ENCODE measurements around the gene ARAP1. TPM values are rescaled to one million over a fixed set of nuclear protein-coding genes. Genes with fewer than 3 reads are reported as not detected.

The ARAP1 gene
- total and polyA plus RNA-seq, 2 of the 8 experiments (the other 6 are each of a cell fraction or from before 2014, with no cell fraction given): 25.7 to 61.6 TPM

GRCh38 chr11:72735495-72736027, 16.6 kb downstream of the ARAP1 start:
- H2BK12ac ChIP-seq (ENCODE audit: low read depth, low read length): no peak overlapping the region
- no peak overlapping the region for H4K5ac ChIP-seq (ENCODE audit: insufficient read length, low read depth, low read length)
- no peak overlapping the region for H4K8ac ChIP-seq (ENCODE audit: extremely low read depth, insufficient read depth, low read length)
- H2AK5ac ChIP-seq (ENCODE audit: low read depth, low read length): peak overlapping the region; percentile 41; the same call in 1 of the 2 replicates
- POLR2A ChIA-PET (ENCODE audit: partially characterized antibody): no interaction called here
- no peak overlapping the region for H3K9ac ChIP-seq (replicated peaks in 1 of 4; ENCODE audit: extremely low read depth in 1 of 4, low read depth in 3 of 4, low read length in 3 of 4)
- no peak overlapping the region for H3K27ac ChIP-seq (ENCODE audit: low read depth, low read length)
- FAIRE-seq (no peak), DNase-seq (ENCODE audit: low read depth in 1 of 2, low spot score in 2 of 2) (no peak)
- H2BK15ac ChIP-seq (ENCODE audit: low read length): no peak overlapping the region
- peaks cover 0 to 18% (median 8%) of the 10 kb centered on the region in 4 experiments; a peak in 5 of 7 replicates for H3K4me1 ChIP-seq (replicated peaks in 1 of 4; ENCODE audit: control insufficient read depth in 3 of 4, insufficient read depth in 4 of 4, low read length in 3 of 4)
- peaks cover 0 to 3% (median 1%) of the 10 kb centered on the region in 4 experiments; a peak in 2 of 8 replicates for H3K36me3 ChIP-seq (ENCODE audit: control insufficient read depth in 2 of 4, insufficient read depth in 4 of 4, low read length in 3 of 4)
- WGBS, 2 experiments (ENCODE audit: extremely low coverage in 1 of 2, insufficient coverage in 1 of 2, insufficient read length in 1 of 2, insufficient replicate concordance in 2 of 2, low coverage in 1 of 2, low lambda C conversion rate in 2 of 2, missing lambda C conversion rate in 1 of 2): 83% methylated on average over 8 of the region's 8 CpGs; no CpG with 5 or more reads in 1 of the 2 experiments
- H3K23ac ChIP-seq (ENCODE audit: insufficient read length): no peak overlapping the region
- no peak overlapping the region for H3K4ac ChIP-seq (replicated peaks; ENCODE audit: insufficient read length, low read depth, low read length)
- H2AFZ ChIP-seq (ENCODE audit: low read length): no peak overlapping the region
- CTCF ChIA-PET (ENCODE audit: partially characterized antibody): interaction anchor here (0.7 to 1.9 kb wide), 4 partner anchors 10 to 114 kb away, joined by 3 to 6 read pairs (median 4); partner anchors contain the start of gene STARD10
- peaks cover 15 to 29% of the 10 kb centered on the region in 2 experiments for H4K20me1 ChIP-seq (replicated peaks in 1 of 2; ENCODE audit: control insufficient read depth in 1 of 2, insufficient read depth in 2 of 2, low read length in 2 of 2)
- TF ChIP-seq MAFK (IDR thresholded peaks at IDR 0.05; ENCODE audit: low read depth, low read length): peak; percentile 18; the same call in 1 of the 2 replicates
- peak; percentile 18; the same call in 1 of the 2 replicates for TF ChIP-seq BACH1 (IDR thresholded peaks at IDR 0.05; ENCODE audit: low read length)
- no peak for TF ChIP-seq EP300 (IDR thresholded peaks at IDR 0.05; ENCODE audit: borderline replicate concordance in 1 of 2, low read depth in 2 of 2, low read length in 2 of 2)
- no peak overlapping the region for H3K4me3 ChIP-seq (ENCODE audit: extremely low read depth in 1 of 4, insufficient read depth in 2 of 4, low read depth in 3 of 4, low read length in 4 of 4)
- H3K27me3 ChIP-seq (replicated peaks in 1 of 4; ENCODE audit: control insufficient read depth in 3 of 4, extremely low read depth in 1 of 4, insufficient read depth in 3 of 4, low read length in 3 of 4): no peaks in the 10 kb centered on the region
- H3K4me2 ChIP-seq (ENCODE audit: insufficient read depth in 1 of 2, low read depth in 2 of 2, low read length in 2 of 2): peak overlapping the region in 1 of 2 experiments; percentile 13; a peak in 1 of 4 replicates
- no peak overlapping the region for H2BK5ac ChIP-seq (ENCODE audit: low read depth, low read length)
- H3K23me2 ChIP-seq (ENCODE audit: low read depth, low read length): no peaks in the 10 kb centered on the region
- H3K79me2 ChIP-seq (ENCODE audit: control insufficient read depth in 1 of 2, insufficient read depth in 2 of 2, low read length in 2 of 2): peaks cover 0 to 32% of the 10 kb centered on the region in 2 experiments; a peak in 2 of 4 replicates
- H3K18ac ChIP-seq (ENCODE audit: extremely low read depth, low read length): no peak overlapping the region; the same call in 1 of the 2 replicates
- H4K91ac ChIP-seq (replicated peaks; ENCODE audit: insufficient read length, low read length): no peak overlapping the region
- H3K56ac ChIP-seq (replicated peaks; ENCODE audit: insufficient read length, low read depth, low read length): no peak overlapping the region
- no peak overlapping the region for H2BK120ac ChIP-seq (replicated peaks; ENCODE audit: low read depth, low read length)
- no peaks in the 10 kb centered on the region; a peak in 1 of 4 replicates for H3K9me3 ChIP-seq (ENCODE audit: insufficient read depth in 2 of 2, low read depth in 1 of 2, low read length in 1 of 2)
- peak overlapping the region; percentile 55; the same call in 1 of the 2 replicates for H2BK20ac ChIP-seq (ENCODE audit: low read length)
- peaks cover 15% of the 10 kb centered on the region for H3K79me1 ChIP-seq (ENCODE audit: low read depth, low read length)
- H3K14ac ChIP-seq (ENCODE audit: insufficient read length): no peak overlapping the region

Data from H1 (cell line).